HepG2 (cell line): ENCODE results near the gene ETV6. TPM values are rescaled to one million over a fixed set of nuclear protein-coding genes. Genes with fewer than 3 reads are reported as not detected.
A peak's percentile ranks its signal among the peaks of the same experiment; 100 is the strongest.
"Not testable (repeated sequence)": the region's sequence is repeated elsewhere in the genome, so short reads cannot be mapped to it uniquely, and the experiment has no call there.

Source experiments
- ATAC-seq: fragments of 200-7000 bp; cut with Tn5 transposase; 3 replicates; pipeline ENCODE4 v1.9.1; 2020; ENCODE audit warnings: mild to moderate bottlenecking, moderate library complexity
- BruUV-seq: library from RNA; stranded (reverse); fragments of 400-500 nt; replicated peaks from 2 replicates; lab custom pipeline; 2021; lab: Mats Ljungman, UMichigan
- CTCF ChIA-PET: fragments of 300-600 bp; formaldehyde crosslinking; extraction: SDS; loops from one replicate; lab custom pipeline; 2021; ENCODE audit warnings: low total read pairs, inconsistent platforms, low intra/inter-chr PET ratio; lab: Yijun Ruan, JAX
- POLR2A ChIA-PET: fragments of 350-600 bp; sonication (Branson Sonifier 250); formaldehyde crosslinking; loops from one replicate; lab custom pipeline; 2020; ENCODE audit warnings: antibody characterized with exemption, inconsistent platforms; lab: Yijun Ruan, JAX
- DNase-seq: peaks from one replicate; pipeline ENCODE4 v3.0.0-alpha.2; 2015; ENCODE audit warnings: low spot score
- FAIRE-seq: peaks from 3 replicates; lab custom pipeline; 2011; peaks lifted over from hg19 to GRCh38; lab: Jason Lieb, UNC
- H2AFZ ChIP-seq: one replicate; pipeline ENCODE4 v1.6.1; 2011; ENCODE audit warnings: low read length, inconsistent platforms
- H3K27ac ChIP-seq: fragments of 300-600 bp; 3 replicates; pipeline ENCODE4 v1.8.0; 2011; ENCODE audit warnings: mixed run types, mild to moderate bottlenecking, mixed read lengths, low read length, inconsistent platforms; ENCODE audit not compliant: insufficient read depth; ENCODE audit errors: extremely low read length
- H3K27me3 ChIP-seq, 2 experiments: fragments of 200-600 bp in 1 of 2; 2 replicates in 1 of 2; 3 replicates in 1 of 2; pipeline versions ENCODE4 v1.6.0 to v1.8.0; 2011; ENCODE audit warnings: low read length in 2 of 2, mild to moderate bottlenecking in 2 of 2, moderate library complexity in 2 of 2, inconsistent platforms in 1 of 2; ENCODE audit not compliant: insufficient read depth in 2 of 2, control insufficient read depth in 1 of 2
- H3K36me3 ChIP-seq, 2 experiments: fragments of 200-600 bp in 1 of 2; replicated peaks in 1 of 2; 2 replicates in 1 of 2; 3 replicates in 1 of 2; pipeline versions ENCODE4 v1.5.1 to v1.8.0; 2011; ENCODE audit warnings: low read length in 2 of 2, inconsistent platforms in 1 of 2; ENCODE audit not compliant: insufficient read depth in 2 of 2, control insufficient read depth in 1 of 2
- H3K4me1 ChIP-seq: 2 replicates; pipeline ENCODE4 v1.5.1; 2012; ENCODE audit warnings: low read length, inconsistent platforms; ENCODE audit not compliant: insufficient read depth
- H3K4me2 ChIP-seq: 2 replicates; pipeline ENCODE4 v1.6.0; 2011; ENCODE audit warnings: low read depth, low read length, inconsistent platforms
- H3K4me3 ChIP-seq, 3 experiments: fragments of 200-600 bp in 1 of 3; sonication (generic), shearing (Covaris generic) in 1 of 3; replicated peaks in 1 of 3; 2 replicates each; pipeline ENCODE4 v1.5.1; 2011 to 2016; ENCODE audit warnings: low read length in 3 of 3, inconsistent platforms in 2 of 3, low read depth in 2 of 3, mild to moderate bottlenecking in 2 of 3, control low read depth in 1 of 3, mixed read lengths in 1 of 3; ENCODE audit not compliant: insufficient read depth in 1 of 3
- H3K79me2 ChIP-seq: one replicate; pipeline ENCODE4 v1.6.1; 2011; ENCODE audit warnings: low read length, inconsistent platforms; ENCODE audit not compliant: insufficient read depth
- H3K9ac ChIP-seq: 2 replicates; pipeline ENCODE4 v1.6.0; 2011; ENCODE audit warnings: mild to moderate bottlenecking, low read depth, low read length, inconsistent platforms; ENCODE audit not compliant: insufficient read depth
- H3K9me3 ChIP-seq: 2 replicates; pipeline ENCODE4 v1.5.1; 2012; ENCODE audit warnings: mild to moderate bottlenecking, low read length
- H4K20me1 ChIP-seq: 2 replicates; pipeline ENCODE4 v1.6.0; 2011; ENCODE audit warnings: inconsistent platforms, mild to moderate bottlenecking, low read length, moderate library complexity; ENCODE audit not compliant: insufficient read depth
- FOSL2 ChIP-seq: sonication (generic); formaldehyde crosslinking; IDR thresholded peaks from 2 replicates; pipeline ENCODE4 v1.4.0; 2020; ENCODE audit warnings: missing genetic modification reagents
- PRMT3 ChIP-seq: sonication (generic); formaldehyde crosslinking; IDR thresholded peaks from 2 replicates; pipeline ENCODE4 v1.8.1; 2022; ENCODE audit warnings: low read depth, mild to moderate bottlenecking, moderate library complexity, missing genetic modification reagents, borderline replicate concordance
- SPEN ChIP-seq: sonication (generic); formaldehyde crosslinking; IDR thresholded peaks from 2 replicates; pipeline ENCODE4 v1.5.1; 2020; ENCODE audit warnings: low read depth, mild to moderate bottlenecking, missing genetic modification reagents
- ZFP41 ChIP-seq: sonication (generic); formaldehyde crosslinking; IDR thresholded peaks from 2 replicates; pipeline ENCODE4 v1.4.0; 2020; ENCODE audit warnings: mild to moderate bottlenecking, missing genetic modification reagents, borderline replicate concordance
- ZNF552 ChIP-seq: sonication (generic); formaldehyde crosslinking; IDR thresholded peaks from 2 replicates; pipeline ENCODE4 v1.9.0; 2022; ENCODE audit warnings: missing genetic modification reagents, mild to moderate bottlenecking, borderline replicate concordance
- ZNF607 ChIP-seq: sonication (generic); formaldehyde crosslinking; IDR thresholded peaks from 2 replicates; pipeline ENCODE4 v1.5.1; 2020; ENCODE audit warnings: missing genetic modification reagents, mild to moderate bottlenecking, borderline replicate concordance
- WGBS: methylation state at CpG from one replicate; pipeline ENCODE4 v1.1.6; 2017; ENCODE audit warnings: low lambda C conversion rate; 5-methylcytosine and 5-hydroxymethylcytosine counted together
- in situ Hi-C: cut with HindIII; loops from 2 replicates; pipeline ENCODE4 v1.10.0; 2017; ENCODE audit warnings: low pct_unique_long_range_greater_than_20kb; ENCODE audit not compliant: extremely low pct_ligation_motif_present
- intact Hi-C: fragments of 100-400 bp; cut with micrococcal nuclease; formaldehyde crosslinking; loops from one replicate; pipeline ENCODE4 v1.10.0; 2022; ENCODE audit not compliant: unreplicated experiment
- polyA plus RNA-seq, 8 experiments: library from polyadenylated mRNA; depleted of rRNA in 3 of 8; stranded (reverse) in 7 of 8; unstranded in 1 of 8; fragments of >200 nt; fragmentation: Illumina TruSeq in 4 of 8; extraction: Trizol in 4 of 8; gene quantifications; 2 replicates each; pipeline versions ENCODE4 v1.2.1 to v1.2.3, GENCODE V29; 2011 to 2016; ENCODE audit warnings: low read depth in 4 of 8, missing spikeins in 1 of 8, mixed read lengths in 1 of 8; ENCODE audit not compliant: insufficient read depth in 1 of 8
- total RNA-seq, 5 experiments: library from RNA; depleted of rRNA; stranded (reverse); fragments of >200 nt; fragmentation: Illumina TruSeq; extraction: Trizol; gene quantifications; 2 replicates each; pipeline ENCODE4 v1.2.3, GENCODE V29; 2016; ENCODE audit warnings: low read depth in 1 of 5
- TF ChIP-seq, protein P1 (sequence below): IDR thresholded peaks from 2 replicates; pipeline ENCODE4 v1.6.1; 2016; ENCODE audit warnings: mild to moderate bottlenecking, missing biosample characterization, missing genetic modification reagents
- TF ChIP-seq, protein P2 (sequence below): sonication (generic); formaldehyde crosslinking; IDR thresholded peaks from 2 replicates; pipeline ENCODE4 v1.4.0; 2020; ENCODE audit warnings: missing genetic modification reagents, borderline replicate concordance
- TF ChIP-seq, protein P3 (sequence below): sonication (generic); formaldehyde crosslinking; IDR thresholded peaks from 2 replicates; pipeline ENCODE4 v1.4.0; 2020; ENCODE audit warnings: mild to moderate bottlenecking, low read depth, missing genetic modification reagents
- TF ChIP-seq, protein P4 (sequence below): IDR thresholded peaks from 2 replicates; pipeline ENCODE4 v1.6.1; 2016; ENCODE audit warnings: low read depth, control low read depth

The ETV6 gene
- total and polyA plus RNA-seq, 2 of the 13 experiments (the other 11 are each of a cell fraction or from before 2014, with no cell fraction given): 2.2 to 3.0 TPM

DNA sequence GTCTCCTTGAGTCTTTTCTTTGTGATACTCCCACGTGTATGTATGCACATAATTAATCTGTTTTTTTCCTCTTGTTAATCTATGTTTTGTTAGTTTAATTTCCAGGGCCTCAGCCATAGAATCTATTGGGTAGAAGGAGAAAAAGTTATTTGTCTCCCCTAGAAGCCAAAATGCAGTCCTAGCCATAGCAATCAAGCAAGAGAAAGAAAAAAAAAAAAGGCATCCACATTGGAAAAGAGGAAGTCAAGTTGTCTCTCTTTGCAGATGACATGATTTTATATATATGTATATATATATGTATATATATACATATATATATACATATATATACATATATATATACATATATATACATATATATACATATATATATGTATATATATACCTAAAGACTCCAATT is 25.4 kb upstream of the ETV6 start (continued):
- no peak for TF ChIP-seq ZFP41
- TF ChIP-seq, all 625 proteins: peak for 0

DNA sequence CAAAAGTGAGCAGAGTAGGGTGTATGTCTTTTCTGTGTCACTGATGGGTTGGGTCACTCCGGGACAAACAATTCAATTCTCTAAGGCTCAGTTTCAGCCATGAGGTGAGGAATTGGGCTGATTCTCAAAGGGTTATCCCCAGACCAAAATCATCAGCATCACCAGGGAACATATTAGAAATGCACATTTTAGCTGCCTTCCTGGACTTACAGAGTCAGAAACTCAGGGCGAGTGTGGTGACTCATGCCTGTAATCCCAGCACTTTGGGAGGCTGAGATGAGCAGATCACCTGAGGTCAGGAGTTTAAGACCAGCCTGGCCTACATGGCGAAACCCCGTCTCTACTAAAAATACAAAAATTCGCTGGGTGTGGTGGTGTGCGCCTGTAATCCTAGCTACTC is 21.8 kb upstream of the ETV6 start:
- not testable (repeated sequence) for H3K9ac ChIP-seq, H3K4me3 ChIP-seq, H3K9me3 ChIP-seq
- TF ChIP-seq FOSL2: peak; percentile 35; the same call in 1 of the 2 replicates
- TF ChIP-seq, all 625 proteins: peak for 1; not testable (repeated sequence) for 624
- H3K27ac ChIP-seq, H4K20me1 ChIP-seq, in situ Hi-C loops, BruUV-seq, H3K79me2 ChIP-seq, FAIRE-seq, H3K36me3 ChIP-seq, H3K27me3 ChIP-seq, DNase-seq, ATAC-seq, CTCF ChIA-PET, intact Hi-C loops, POLR2A ChIA-PET, H3K4me2 ChIP-seq, H2AFZ ChIP-seq: not testable (repeated sequence)
- peaks cover 22% of the 10 kb centered on the region for H3K4me1 ChIP-seq
- WGBS: 65% methylated on average over 6 of the region's 6 CpGs

DNA sequence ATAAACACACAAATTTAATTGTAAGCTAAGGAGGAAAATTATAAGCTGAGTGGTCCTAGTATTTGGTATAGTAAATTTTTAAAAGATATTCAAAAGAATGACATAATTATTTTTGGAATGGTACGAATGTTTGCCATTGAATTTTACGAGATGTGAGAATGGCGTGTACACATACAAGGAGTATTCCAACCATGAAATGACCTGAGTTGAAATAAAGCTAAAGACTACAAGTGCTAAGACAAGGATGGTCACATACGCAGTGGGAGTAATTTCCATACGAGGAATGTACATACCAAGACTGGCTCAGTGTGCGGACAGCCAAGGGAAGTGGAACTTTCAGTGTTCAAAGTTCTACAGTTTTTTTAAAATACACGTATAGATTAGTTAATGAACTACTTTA is 21.1 kb upstream of the ETV6 start:
- H3K36me3 ChIP-seq: no peaks in the 10 kb centered on the region
- H3K4me3 ChIP-seq: no peak overlapping the region
- intact Hi-C loops (no loop called here), in situ Hi-C loops (no loop called here)
- H3K4me2 ChIP-seq: no peak overlapping the region
- no peaks in the 10 kb centered on the region for H3K9me3 ChIP-seq
- WGBS: 27% methylated on average over 7 of the region's 7 CpGs
- H2AFZ ChIP-seq: no peak overlapping the region
- H3K4me1 ChIP-seq: peaks cover 16% of the 10 kb centered on the region
- DNase-seq (no peak), ATAC-seq (no peak), FAIRE-seq (no peak)
- BruUV-seq: no TSS peak
- H3K79me2 ChIP-seq: no peaks in the 10 kb centered on the region
- no peak overlapping the region for H3K9ac ChIP-seq
- CTCF ChIA-PET: no interaction called here
- H4K20me1 ChIP-seq: no peaks in the 10 kb centered on the region
- no peaks in the 10 kb centered on the region for H3K27me3 ChIP-seq
- POLR2A ChIA-PET: no interaction called here
- no peak overlapping the region for H3K27ac ChIP-seq
- TF ChIP-seq ZNF552 (CRISPR knock-in tag) (no peak), ZNF607 (CRISPR knock-in tag) (no peak), SPEN (CRISPR knock-in tag) (no peak), PRMT3 (no peak)
- TF ChIP-seq, protein P1, sequence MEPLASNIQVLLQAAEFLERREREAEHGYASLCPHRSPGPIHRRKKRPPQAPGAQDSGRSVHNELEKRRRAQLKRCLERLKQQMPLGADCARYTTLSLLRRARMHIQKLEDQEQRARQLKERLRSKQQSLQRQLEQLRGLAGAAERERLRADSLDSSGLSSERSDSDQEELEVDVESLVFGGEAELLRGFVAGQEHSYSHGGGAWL (CRISPR knock-in tag): no peak
- TF ChIP-seq, protein P2, sequence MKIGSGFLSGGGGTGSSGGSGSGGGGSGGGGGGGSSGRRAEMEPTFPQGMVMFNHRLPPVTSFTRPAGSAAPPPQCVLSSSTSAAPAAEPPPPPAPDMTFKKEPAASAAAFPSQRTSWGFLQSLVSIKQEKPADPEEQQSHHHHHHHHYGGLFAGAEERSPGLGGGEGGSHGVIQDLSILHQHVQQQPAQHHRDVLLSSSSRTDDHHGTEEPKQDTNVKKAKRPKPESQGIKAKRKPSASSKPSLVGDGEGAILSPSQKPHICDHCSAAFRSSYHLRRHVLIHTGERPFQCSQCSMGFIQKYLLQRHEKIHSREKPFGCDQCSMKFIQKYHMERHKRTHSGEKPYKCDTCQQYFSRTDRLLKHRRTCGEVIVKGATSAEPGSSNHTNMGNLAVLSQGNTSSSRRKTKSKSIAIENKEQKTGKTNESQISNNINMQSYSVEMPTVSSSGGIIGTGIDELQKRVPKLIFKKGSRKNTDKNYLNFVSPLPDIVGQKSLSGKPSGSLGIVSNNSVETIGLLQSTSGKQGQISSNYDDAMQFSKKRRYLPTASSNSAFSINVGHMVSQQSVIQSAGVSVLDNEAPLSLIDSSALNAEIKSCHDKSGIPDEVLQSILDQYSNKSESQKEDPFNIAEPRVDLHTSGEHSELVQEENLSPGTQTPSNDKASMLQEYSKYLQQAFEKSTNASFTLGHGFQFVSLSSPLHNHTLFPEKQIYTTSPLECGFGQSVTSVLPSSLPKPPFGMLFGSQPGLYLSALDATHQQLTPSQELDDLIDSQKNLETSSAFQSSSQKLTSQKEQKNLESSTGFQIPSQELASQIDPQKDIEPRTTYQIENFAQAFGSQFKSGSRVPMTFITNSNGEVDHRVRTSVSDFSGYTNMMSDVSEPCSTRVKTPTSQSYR (CRISPR knock-in tag): no peak
- TF ChIP-seq, protein P3, sequence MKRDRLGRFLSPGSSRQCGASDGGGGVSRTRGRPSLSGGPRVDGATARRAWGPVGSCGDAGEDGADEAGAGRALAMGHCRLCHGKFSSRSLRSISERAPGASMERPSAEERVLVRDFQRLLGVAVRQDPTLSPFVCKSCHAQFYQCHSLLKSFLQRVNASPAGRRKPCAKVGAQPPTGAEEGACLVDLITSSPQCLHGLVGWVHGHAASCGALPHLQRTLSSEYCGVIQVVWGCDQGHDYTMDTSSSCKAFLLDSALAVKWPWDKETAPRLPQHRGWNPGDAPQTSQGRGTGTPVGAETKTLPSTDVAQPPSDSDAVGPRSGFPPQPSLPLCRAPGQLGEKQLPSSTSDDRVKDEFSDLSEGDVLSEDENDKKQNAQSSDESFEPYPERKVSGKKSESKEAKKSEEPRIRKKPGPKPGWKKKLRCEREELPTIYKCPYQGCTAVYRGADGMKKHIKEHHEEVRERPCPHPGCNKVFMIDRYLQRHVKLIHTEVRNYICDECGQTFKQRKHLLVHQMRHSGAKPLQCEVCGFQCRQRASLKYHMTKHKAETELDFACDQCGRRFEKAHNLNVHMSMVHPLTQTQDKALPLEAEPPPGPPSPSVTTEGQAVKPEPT (CRISPR knock-in tag): no peak
- TF ChIP-seq, protein P4, sequence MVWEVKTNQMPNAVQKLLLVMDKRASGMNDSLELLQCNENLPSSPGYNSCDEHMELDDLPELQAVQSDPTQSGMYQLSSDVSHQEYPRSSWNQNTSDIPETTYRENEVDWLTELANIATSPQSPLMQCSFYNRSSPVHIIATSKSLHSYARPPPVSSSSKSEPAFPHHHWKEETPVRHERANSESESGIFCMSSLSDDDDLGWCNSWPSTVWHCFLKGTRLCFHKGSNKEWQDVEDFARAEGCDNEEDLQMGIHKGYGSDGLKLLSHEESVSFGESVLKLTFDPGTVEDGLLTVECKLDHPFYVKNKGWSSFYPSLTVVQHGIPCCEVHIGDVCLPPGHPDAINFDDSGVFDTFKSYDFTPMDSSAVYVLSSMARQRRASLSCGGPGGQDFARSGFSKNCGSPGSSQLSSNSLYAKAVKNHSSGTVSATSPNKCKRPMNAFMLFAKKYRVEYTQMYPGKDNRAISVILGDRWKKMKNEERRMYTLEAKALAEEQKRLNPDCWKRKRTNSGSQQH (CRISPR knock-in tag): no peak
